Measurements from ENCODE around the gene LSS. TPM values are rescaled to one million over a fixed set of nuclear protein-coding genes. Genes with fewer than 3 reads are reported as not detected.

The LSS gene
- 30.6 and 41.3 TPM in 2 replicates for total RNA-seq (2014; rRNA removed; shearing (Covaris generic))

- Histone ChIP-seq H3K27me3 (no peaks in the 10 kb centered on the region), H3K4me1 (peaks cover 8% of the 10 kb centered on the region), H3K27ac (peak within 1 kb of the TSS; percentile 60), H3K36me3 (peaks cover 25% of the 10 kb centered on the region), H3K4me3 (peak within 1 kb of the TSS; percentile 97), H3K9me3 (replicated peaks) (no peaks in the 10 kb centered on the region)
- peak; percentile 99 to 100 for DNase-seq
These were observed at the start of gene LSS for GRCh38 chr21:46228345-46229051. LSS (minus strand) TSS chr21:46228774; CDS start chr21:46228745, 29 bp downstream.

- Histone ChIP-seq H3K4me1 (no peaks in the 10 kb centered on the region), H3K36me3 (peaks cover 69% of the 10 kb centered on the region)
These were observed 46.3 kb upstream of the LSS start for GRCh38 chr21:46274797-46275390.

GRCh38 chr21:46273341-46273740 lies 44.8 kb upstream of the LSS start:
- Histone ChIP-seq H3K9me3 (replicated peaks) (no peaks in the 10 kb centered on the region), H3K4me3 (no peak overlapping the region), H3K27me3 (no peaks in the 10 kb centered on the region), H3K27ac (no peak overlapping the region), H3K4me1 (no peaks in the 10 kb centered on the region), H3K36me3 (peaks cover 68% of the 10 kb centered on the region)
- no peak for DNase-seq

More at GRCh38 chr21:46274797-46275390, 46.3 kb upstream of the LSS start:
- no peaks in the 10 kb centered on the region for H3K9me3 ChIP-seq (replicated peaks)
- no peak overlapping the region for H3K4me3 ChIP-seq
- H3K27ac ChIP-seq = no peak overlapping the region
- H3K27me3 ChIP-seq = no peaks in the 10 kb centered on the region
- no peak for DNase-seq

- H3K4me1 ChIP-seq = peaks cover 10% of the 10 kb centered on the region; the same call in 1 of the 2 replicates
- H3K4me3 ChIP-seq = no peak overlapping the region
- H3K27me3 ChIP-seq = no peaks in the 10 kb centered on the region
- no peak for DNase-seq
- H3K9me3 ChIP-seq (replicated peaks) = no peaks in the 10 kb centered on the region
- H3K27ac ChIP-seq = no peak overlapping the region
- H3K36me3 ChIP-seq = peaks cover 73% of the 10 kb centered on the region
These were observed 40.9 kb upstream of the LSS start for GRCh38 chr21:46269466-46269865.

- no peak for DNase-seq
- Histone ChIP-seq H3K27ac (no peak overlapping the region), H3K4me1 (peaks cover 10% of the 10 kb centered on the region; the same call in 1 of the 2 replicates), H3K27me3 (no peaks in the 10 kb centered on the region), H3K36me3 (peaks cover 62% of the 10 kb centered on the region), H3K9me3 (replicated peaks) (no peaks in the 10 kb centered on the region), H3K4me3 (no peak overlapping the region)
These were observed 39.8 kb upstream of the LSS start for GRCh38 chr21:46268371-46268770.

GRCh38 chr21:46266946-46267345 lies 38.4 kb upstream of the LSS start:
- Histone ChIP-seq H3K4me3 (no peak overlapping the region), H3K4me1 (peaks cover 10% of the 10 kb centered on the region; the same call in 1 of the 2 replicates), H3K9me3 (replicated peaks) (no peaks in the 10 kb centered on the region), H3K27me3 (no peaks in the 10 kb centered on the region), H3K36me3 (peaks cover 53% of the 10 kb centered on the region), H3K27ac (0 out of 2 replicates have a peak overlapping the region, but pooled peaks have one; percentile 1)
- no peak for DNase-seq

GRCh38 chr21:46265736-46266525 lies 37.4 kb upstream of the LSS start:
- peak; percentile 40 to 55 for DNase-seq

GRCh38 chr21:46264690-46265144 lies 36.1 kb upstream of the LSS start:
- DNase-seq = no peak
- Histone ChIP-seq H3K9me3 (replicated peaks) (no peaks in the 10 kb centered on the region), H3K27me3 (no peaks in the 10 kb centered on the region), H3K4me3 (no peak overlapping the region), H3K27ac (no peak overlapping the region), H3K36me3 (peaks cover 56% of the 10 kb centered on the region), H3K4me1 (peaks cover 10% of the 10 kb centered on the region; the same call in 1 of the 2 replicates)

More at GRCh38 chr21:46265736-46266525, 37.4 kb upstream of the LSS start:
- no peaks in the 10 kb centered on the region for H3K27me3 ChIP-seq
- H3K4me3 ChIP-seq = no peak overlapping the region
- peaks cover 10% of the 10 kb centered on the region; the same call in 1 of the 2 replicates for H3K4me1 ChIP-seq
- H3K9me3 ChIP-seq (replicated peaks) = no peaks in the 10 kb centered on the region
- peaks cover 50% of the 10 kb centered on the region for H3K36me3 ChIP-seq
- peak overlapping the region; percentile 23; the same call in 1 of the 2 replicates for H3K27ac ChIP-seq

- no peak for DNase-seq
- Histone ChIP-seq H3K9me3 (replicated peaks) (no peaks in the 10 kb centered on the region), H3K27ac (no peak overlapping the region), H3K4me1 (peaks cover 10% of the 10 kb centered on the region; the same call in 1 of the 2 replicates), H3K4me3 (no peak overlapping the region), H3K36me3 (peaks cover 52% of the 10 kb centered on the region), H3K27me3 (no peaks in the 10 kb centered on the region)
These were observed 35.6 kb upstream of the LSS start for GRCh38 chr21:46264046-46264689.

- H3K36me3 ChIP-seq = peaks cover 62% of the 10 kb centered on the region
- H3K27ac ChIP-seq = no peak overlapping the region
- no peak overlapping the region for H3K4me3 ChIP-seq
- H3K4me1 ChIP-seq = no peaks in the 10 kb centered on the region
- no peaks in the 10 kb centered on the region for H3K9me3 ChIP-seq (replicated peaks)
- DNase-seq = no peak
- H3K27me3 ChIP-seq = no peaks in the 10 kb centered on the region
These were observed 28.0 kb upstream of the LSS start for GRCh38 chr21:46256501-46256994.

GRCh38 chr21:46255758-46256337 lies 27.3 kb upstream of the LSS start:
- Histone ChIP-seq H3K27me3 (no peaks in the 10 kb centered on the region), H3K9me3 (replicated peaks) (no peaks in the 10 kb centered on the region), H3K4me3 (no peak overlapping the region), H3K27ac (no peak overlapping the region), H3K4me1 (no peaks in the 10 kb centered on the region), H3K36me3 (peaks cover 67% of the 10 kb centered on the region)
- no peak for DNase-seq

GRCh38 chr21:46255166-46255565 lies 26.6 kb upstream of the LSS start:
- no peak for DNase-seq

GRCh38 chr21:46254208-46254975 lies 25.8 kb upstream of the LSS start:
- Histone ChIP-seq H3K4me3 (no peak overlapping the region), H3K36me3 (peaks cover 70% of the 10 kb centered on the region), H3K27ac (no peak overlapping the region), H3K27me3 (no peaks in the 10 kb centered on the region), H3K9me3 (replicated peaks) (no peaks in the 10 kb centered on the region), H3K4me1 (no peaks in the 10 kb centered on the region)
- no peak for DNase-seq

More at GRCh38 chr21:46255166-46255565, 26.6 kb upstream of the LSS start:
- Histone ChIP-seq H3K27ac (no peak overlapping the region), H3K4me3 (no peak overlapping the region), H3K4me1 (no peaks in the 10 kb centered on the region), H3K27me3 (no peaks in the 10 kb centered on the region), H3K9me3 (replicated peaks) (no peaks in the 10 kb centered on the region), H3K36me3 (peaks cover 66% of the 10 kb centered on the region)
